NB4 (cell line): Measurements from ENCODE around the gene DCLRE1B.

Experiments
- DNase-seq: peaks from one replicate; pipeline ENCODE4 v3.0.0; 2010; ENCODE audit warnings: low read depth
- H3K4me3 ChIP-seq: one replicate; pipeline ENCODE4 v1.5.1; 2011; ENCODE audit warnings: mild to moderate bottlenecking, low read depth, low read length, moderate library complexity
- MYC ChIP-seq: IDR thresholded peaks from 2 replicates; pipeline ENCODE4 v1.6.1; 2011; ENCODE audit warnings: low read depth, low read length
- POLR2A ChIP-seq: IDR thresholded peaks from 2 replicates; pipeline ENCODE4 v1.6.1; 2011; ENCODE audit warnings: mild to moderate bottlenecking; ENCODE audit not compliant: insufficient read length; ENCODE audit errors: extremely low read depth
- TF ChIP-seq, protein P1 (sequence below): IDR thresholded peaks from one replicate; pipeline ENCODE4 v1.5.1; 2012; ENCODE audit warnings: low read depth, low read length
- TF ChIP-seq, protein P2 (sequence below): IDR thresholded peaks from 2 replicates; pipeline ENCODE4 v1.6.1; 2011; ENCODE audit warnings: low read depth, low read length

DCLRE1B gene

GRCh38 chr1:113870778-113871177, 34.3 kb upstream of the DCLRE1B start:
- DNase-seq, result no peak
- H3K4me3 ChIP-seq, result peak overlapping the region; percentile 79
- TF ChIP-seq MYC (no peak), POLR2A (no peak)
- TF ChIP-seq, protein P1, sequence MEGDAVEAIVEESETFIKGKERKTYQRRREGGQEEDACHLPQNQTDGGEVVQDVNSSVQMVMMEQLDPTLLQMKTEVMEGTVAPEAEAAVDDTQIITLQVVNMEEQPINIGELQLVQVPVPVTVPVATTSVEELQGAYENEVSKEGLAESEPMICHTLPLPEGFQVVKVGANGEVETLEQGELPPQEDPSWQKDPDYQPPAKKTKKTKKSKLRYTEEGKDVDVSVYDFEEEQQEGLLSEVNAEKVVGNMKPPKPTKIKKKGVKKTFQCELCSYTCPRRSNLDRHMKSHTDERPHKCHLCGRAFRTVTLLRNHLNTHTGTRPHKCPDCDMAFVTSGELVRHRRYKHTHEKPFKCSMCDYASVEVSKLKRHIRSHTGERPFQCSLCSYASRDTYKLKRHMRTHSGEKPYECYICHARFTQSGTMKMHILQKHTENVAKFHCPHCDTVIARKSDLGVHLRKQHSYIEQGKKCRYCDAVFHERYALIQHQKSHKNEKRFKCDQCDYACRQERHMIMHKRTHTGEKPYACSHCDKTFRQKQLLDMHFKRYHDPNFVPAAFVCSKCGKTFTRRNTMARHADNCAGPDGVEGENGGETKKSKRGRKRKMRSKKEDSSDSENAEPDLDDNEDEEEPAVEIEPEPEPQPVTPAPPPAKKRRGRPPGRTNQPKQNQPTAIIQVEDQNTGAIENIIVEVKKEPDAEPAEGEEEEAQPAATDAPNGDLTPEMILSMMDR, result no peak
- TF ChIP-seq, protein P2, sequence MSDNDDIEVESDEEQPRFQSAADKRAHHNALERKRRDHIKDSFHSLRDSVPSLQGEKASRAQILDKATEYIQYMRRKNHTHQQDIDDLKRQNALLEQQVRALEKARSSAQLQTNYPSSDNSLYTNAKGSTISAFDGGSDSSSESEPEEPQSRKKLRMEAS, result no peak

DNA sequence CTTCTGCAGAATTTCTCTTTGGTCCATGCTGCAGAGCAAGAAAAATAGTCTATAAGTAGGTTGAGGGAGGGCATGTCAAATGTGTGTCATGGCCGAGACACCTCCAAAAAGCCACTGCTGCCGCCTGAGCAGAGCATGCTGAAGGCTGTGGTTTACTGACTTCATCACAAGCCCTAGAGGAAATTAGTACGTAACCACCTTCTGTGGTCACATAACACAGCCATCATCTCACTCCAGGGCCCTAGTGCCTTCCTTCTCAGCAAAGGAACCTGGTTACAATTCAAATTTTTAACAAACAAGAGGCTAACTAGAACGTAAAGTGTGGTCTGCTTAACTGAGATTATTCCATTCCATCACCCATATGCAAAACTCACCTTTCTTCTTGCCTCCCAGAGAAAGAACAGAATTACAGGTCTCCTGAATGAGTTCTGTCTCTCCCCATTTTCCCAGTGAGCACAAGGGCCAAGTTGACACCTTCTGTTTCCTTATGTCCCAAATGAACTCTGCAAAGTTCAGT, 33.5 kb upstream of the DCLRE1B start, which contains the start of gene PTPN22:
Gene PTPN22, minus strand, starts transcription at position 116 of the 517 bp plus-strand sequence.
- H3K4me3 ChIP-seq, result peak within 1 kb of the TSS; percentile 79
- TF ChIP-seq, protein P1, result no peak
- TF ChIP-seq, protein P2, result peak; percentile 95
- TF ChIP-seq POLR2A (peak; percentile 81), MYC (peak; percentile 96)
- peak; percentile 94 for DNase-seq

GRCh38 chr1:113872219-113872935, 32.7 kb upstream of the DCLRE1B start:
- peak; percentile 78 for DNase-seq
- peak overlapping the region; percentile 21 for H3K4me3 ChIP-seq
- TF ChIP-seq POLR2A (no peak), MYC (no peak)
- TF ChIP-seq, protein P1, result no peak
- TF ChIP-seq, protein P2, result no peak

DNA sequence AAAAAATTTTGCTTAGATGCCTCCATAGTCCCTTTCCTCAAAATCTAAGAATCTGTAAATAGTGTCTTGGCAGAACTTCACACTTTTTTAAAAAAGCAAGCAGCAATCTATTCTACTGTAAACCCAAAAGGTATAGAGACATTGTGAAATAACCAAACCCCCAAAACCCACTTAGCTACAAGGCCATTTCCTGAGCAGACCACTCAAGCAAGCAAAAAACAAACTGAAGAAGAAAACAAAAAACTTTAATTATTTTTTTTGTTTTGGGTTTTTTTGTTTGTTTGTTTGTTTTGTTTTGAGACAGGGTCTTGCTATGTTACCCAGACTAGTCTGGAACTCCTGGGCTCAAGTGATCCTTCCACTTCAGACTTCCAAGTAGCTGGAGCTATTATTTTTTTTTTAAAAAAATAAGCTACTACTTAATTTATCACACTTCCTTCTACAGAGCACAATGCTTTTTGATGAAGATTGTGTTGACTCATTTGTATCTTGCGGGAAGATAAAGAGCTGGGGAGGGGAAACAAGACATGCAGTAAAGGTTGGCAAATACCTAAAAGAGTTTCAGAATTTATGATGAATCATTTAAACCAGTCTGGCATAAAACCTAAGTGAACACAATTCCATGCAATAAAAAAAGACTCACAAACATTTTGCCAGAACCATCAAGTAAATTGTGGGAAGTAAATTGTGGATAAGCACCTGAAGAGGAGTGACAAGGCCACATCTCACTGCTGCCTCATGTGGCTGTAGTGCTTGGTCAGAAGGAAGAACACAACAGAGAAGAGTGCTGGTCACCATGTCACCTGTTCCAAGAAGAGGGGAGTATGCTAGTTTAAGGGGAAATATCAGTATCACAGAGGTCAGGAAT, 30.9 kb upstream of the DCLRE1B start:
- peak; percentile 71 for DNase-seq
- no peak overlapping the region for H3K4me3 ChIP-seq
- TF ChIP-seq MYC (0 out of 2 replicates have a peak, but pooled peaks have one; percentile 15), POLR2A (no peak)
- TF ChIP-seq, protein P2, result peak; percentile 58; the same call in 1 of the 2 replicates
- TF ChIP-seq, protein P1, result peak; percentile 57

GRCh38 chr1:113875714-113876113, 29.4 kb upstream of the DCLRE1B start:
- TF ChIP-seq, protein P1, result no peak
- TF ChIP-seq MYC, result no peak
- no peak for TF ChIP-seq POLR2A
- TF ChIP-seq, protein P2, result no peak
- DNase-seq, result no peak
- H3K4me3 ChIP-seq, result no peak overlapping the region
